Large intestine (tissue), 3 donors: ENCODE data around the gene ASTN2. TPM values are rescaled to one million over a fixed set of nuclear protein-coding genes. Genes with fewer than 3 reads are reported as not detected.

ENCODE experiments used
- DNase-seq, 2 donors: peaks; one replicate each; pipeline versions ENCODE4 v3.0.0 to v3.0.0-alpha.2; 2013
- H3K27ac ChIP-seq: one replicate; pipeline ENCODE4 v1.5.1; 2013; ENCODE audit warnings: low read length
- H3K27me3 ChIP-seq: 2 replicates; pipeline ENCODE4 v1.6.1; 2013; ENCODE audit warnings: low read length; ENCODE audit not compliant: control insufficient read depth, insufficient read depth
- H3K36me3 ChIP-seq: 2 replicates; pipeline ENCODE4 v1.6.1; 2013; ENCODE audit warnings: low read length; ENCODE audit not compliant: control insufficient read depth, insufficient read depth
- H3K4me1 ChIP-seq: one replicate; pipeline ENCODE4 v1.6.1; 2013; ENCODE audit warnings: low read length; ENCODE audit not compliant: control insufficient read depth, insufficient read depth
- H3K4me3 ChIP-seq: one replicate; pipeline ENCODE4 v1.5.1; 2013; ENCODE audit warnings: low read length
- H3K9me3 ChIP-seq: one replicate; pipeline ENCODE4 v1.6.1; 2013; ENCODE audit warnings: mild to moderate bottlenecking, low read depth, low read length, moderate library complexity; ENCODE audit not compliant: control insufficient read depth
- WGBS: methylation state at CpG from one replicate; pipeline ENCODE4 v1.1.5; 2013; ENCODE audit warnings: low lambda C conversion rate; ENCODE audit not compliant: insufficient coverage; 5-methylcytosine and 5-hydroxymethylcytosine counted together
- polyA plus RNA-seq: library from polyadenylated mRNA; unstranded; fragments of 120-200 nt; gene quantifications from one replicate; pipeline ENCODE4 v1.2.1, GENCODE V29; 2013

The ASTN2 gene
- polyA plus RNA-seq, 1 donor, result 11.4 TPM

DNA sequence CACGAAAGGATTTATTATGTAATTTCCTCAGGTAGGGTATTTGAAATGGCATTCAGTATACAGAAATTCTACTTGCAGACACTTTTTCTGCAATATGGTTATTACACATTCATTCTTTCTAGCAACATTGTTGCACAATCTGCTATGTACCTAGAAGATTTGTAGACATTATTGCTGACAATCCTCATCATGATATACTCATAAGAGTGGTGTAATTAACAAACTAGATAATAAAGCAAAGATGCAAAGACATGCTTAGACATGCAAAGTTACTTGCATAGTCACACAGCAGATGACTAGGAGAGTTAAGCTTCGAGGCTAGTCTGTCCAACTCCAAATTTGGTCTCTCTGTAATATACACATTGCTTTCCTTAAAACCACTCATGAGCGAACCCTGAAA, 317.1 kb downstream of the ASTN2 start:
- H3K4me1 ChIP-seq, result no peaks in the 10 kb centered on the region
- no peaks in the 10 kb centered on the region for H3K36me3 ChIP-seq
- no peaks in the 10 kb centered on the region for H3K27me3 ChIP-seq
- no peak overlapping the region for H3K27ac ChIP-seq
- H3K4me3 ChIP-seq, result no peak overlapping the region
- H3K9me3 ChIP-seq, result no peaks in the 10 kb centered on the region
- no CpG with 5 or more reads among the region's 3 CpGs for WGBS
- DNase-seq, result no peak

DNA sequence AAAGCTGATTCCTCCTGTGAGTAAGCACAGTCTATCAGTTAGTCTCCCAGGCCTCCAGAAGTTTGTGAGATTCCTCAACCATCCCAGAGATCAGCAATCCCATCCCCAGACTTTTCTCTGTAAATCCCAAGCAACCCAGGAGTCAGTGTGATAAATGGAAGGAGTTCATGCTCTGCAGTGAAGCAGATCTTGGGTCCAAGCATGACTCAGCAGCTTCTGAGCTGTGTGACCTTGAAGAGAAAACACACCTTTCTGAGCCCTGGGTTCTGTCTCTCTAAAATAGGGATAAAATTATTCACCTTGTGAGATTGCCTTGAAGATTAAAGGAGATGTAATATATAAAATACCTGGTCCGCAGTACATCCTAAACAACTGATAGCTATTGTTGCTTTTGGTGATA, 318.7 kb downstream of the ASTN2 start:
- no peaks in the 10 kb centered on the region for H3K27me3 ChIP-seq
- 80% methylated on average over 1 of the region's 1 CpG for WGBS
- DNase-seq, result no peak

DNA sequence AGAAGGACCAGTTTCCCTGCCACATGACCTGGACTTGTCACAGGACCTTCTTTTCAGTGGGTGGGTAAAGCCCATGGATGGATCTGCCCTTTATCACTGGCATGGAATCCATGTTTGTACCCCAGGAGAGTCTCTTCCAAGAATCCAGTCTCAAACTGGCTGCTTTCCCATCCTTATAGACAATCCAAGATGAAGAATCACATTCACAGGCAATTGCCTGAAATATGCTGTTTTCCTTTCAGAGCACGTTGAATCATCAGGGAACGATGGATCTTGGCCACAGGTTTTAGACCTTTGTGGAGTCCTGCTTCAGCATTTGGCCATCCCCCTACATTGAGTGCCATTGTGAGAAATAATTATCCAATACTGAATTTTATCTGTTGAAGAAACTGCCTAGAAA, 319.8 kb downstream of the ASTN2 start:
- WGBS, result no CpG with 5 or more reads among the region's 2 CpGs
- Histone ChIP-seq H3K4me1 (no peaks in the 10 kb centered on the region), H3K4me3 (no peak overlapping the region), H3K36me3 (no peaks in the 10 kb centered on the region), H3K27ac (no peak overlapping the region), H3K9me3 (no peaks in the 10 kb centered on the region), H3K27me3 (no peaks in the 10 kb centered on the region)
- DNase-seq, result no peak

More for the DNA sequence above, 318.7 kb downstream of the ASTN2 start:
- Histone ChIP-seq H3K4me1 (no peaks in the 10 kb centered on the region), H3K4me3 (no peak overlapping the region), H3K9me3 (no peaks in the 10 kb centered on the region), H3K36me3 (no peaks in the 10 kb centered on the region), H3K27ac (no peak overlapping the region)

DNA sequence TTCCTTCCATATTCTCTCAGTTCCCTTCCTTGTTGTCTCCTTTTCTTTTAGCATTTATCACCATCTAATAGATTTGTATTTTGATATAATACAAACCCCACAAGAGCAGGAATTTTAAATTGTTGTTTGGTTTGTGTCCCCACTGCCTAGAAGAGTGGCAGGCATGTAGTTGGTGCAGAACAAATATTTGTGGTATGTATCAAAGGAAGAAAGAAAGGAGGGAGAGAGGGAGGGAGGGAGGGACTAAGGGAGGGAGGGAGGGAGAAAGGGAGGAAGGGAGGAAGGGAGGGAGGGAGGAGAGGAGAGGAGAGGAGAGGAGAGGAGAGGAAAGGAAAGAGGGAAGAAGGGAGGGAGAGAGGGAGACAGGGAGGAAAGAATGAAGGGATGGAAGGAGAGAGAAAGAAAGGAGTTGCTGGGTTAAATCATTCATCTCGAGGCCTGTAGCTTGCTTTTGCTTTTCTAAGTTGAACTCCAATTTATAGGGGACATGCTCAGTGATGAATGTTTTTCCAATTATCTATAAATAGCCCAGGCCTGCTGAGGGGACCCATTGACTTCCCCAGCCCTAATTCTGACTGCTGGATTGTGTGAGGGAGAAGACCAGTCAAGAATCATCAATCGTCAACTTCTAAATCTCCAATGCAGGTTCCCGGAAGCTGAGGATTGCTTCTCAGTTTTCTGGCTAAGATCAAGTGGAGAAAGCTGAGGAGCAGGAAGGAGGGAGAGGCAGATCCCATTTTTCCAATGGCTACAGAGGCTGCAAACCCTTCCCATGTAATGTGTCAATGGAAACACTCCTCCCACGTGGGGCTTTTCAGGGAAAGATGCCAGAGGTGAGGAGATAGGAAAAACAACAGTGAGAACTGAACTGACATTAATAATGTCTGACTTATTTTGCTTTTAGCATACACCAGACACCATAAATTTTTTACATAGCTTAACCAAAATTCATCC, 320.7 kb downstream of the ASTN2 start:
- no peaks in the 10 kb centered on the region for H3K36me3 ChIP-seq
- DNase-seq, result peak; percentile 10 to 12
- H3K27me3 ChIP-seq, result no peaks in the 10 kb centered on the region
- H3K27ac ChIP-seq, result no peak overlapping the region
- WGBS, result 63% methylated on average over 2 of the region's 4 CpGs
- H3K4me3 ChIP-seq, result no peak overlapping the region
- H3K9me3 ChIP-seq, result no peaks in the 10 kb centered on the region
- H3K4me1 ChIP-seq, result no peaks in the 10 kb centered on the region

DNA sequence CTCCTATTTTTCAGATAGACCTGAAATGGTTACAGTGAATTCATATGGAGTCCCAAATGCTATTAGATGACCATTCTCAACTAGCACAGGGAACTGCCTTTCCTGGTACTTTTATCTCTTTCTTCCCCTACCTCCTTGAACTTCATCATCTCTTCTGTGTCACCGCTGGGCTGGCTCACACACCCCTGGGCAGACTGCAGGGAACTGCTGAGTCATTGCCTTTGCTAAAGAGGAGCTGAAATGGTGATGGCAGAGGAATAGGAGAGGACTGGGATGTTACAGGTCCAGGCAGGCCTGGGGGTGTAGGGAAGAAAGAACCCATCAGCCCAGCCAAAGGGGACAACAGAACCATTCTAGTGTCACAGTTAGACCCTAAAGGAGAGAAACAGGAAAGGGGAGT, 322.3 kb downstream of the ASTN2 start:
- no peak overlapping the region for H3K27ac ChIP-seq
- no peak for DNase-seq
- no peaks in the 10 kb centered on the region for H3K27me3 ChIP-seq
- no peaks in the 10 kb centered on the region for H3K9me3 ChIP-seq
- H3K36me3 ChIP-seq, result no peaks in the 10 kb centered on the region
- H3K4me3 ChIP-seq, result no peak overlapping the region
- no CpG with 5 or more reads among the region's 1 CpG for WGBS
- H3K4me1 ChIP-seq, result no peaks in the 10 kb centered on the region

DNA sequence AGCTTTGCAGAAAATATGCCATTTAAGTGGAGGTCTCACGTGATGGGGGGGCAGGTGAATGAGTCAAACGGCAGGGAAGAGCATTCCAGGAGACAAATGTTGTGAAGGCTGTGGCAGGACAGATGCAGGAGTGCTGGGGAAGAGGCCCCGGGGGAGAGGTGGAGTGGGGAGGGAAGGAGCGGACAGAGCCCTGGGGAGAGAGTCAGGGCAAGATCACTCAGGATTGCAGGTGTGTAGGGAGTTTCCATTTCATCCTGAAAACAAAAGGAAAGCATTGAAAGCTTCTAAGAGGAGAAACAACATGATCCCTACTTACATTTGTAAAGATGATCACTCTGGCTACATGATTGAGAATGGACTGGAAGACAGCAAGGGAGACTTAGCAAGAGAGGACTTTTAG, 323.3 kb downstream of the ASTN2 start:
- no peak for DNase-seq
- Histone ChIP-seq H3K4me3 (no peak overlapping the region), H3K4me1 (no peaks in the 10 kb centered on the region), H3K27ac (no peak overlapping the region), H3K36me3 (no peaks in the 10 kb centered on the region), H3K27me3 (no peaks in the 10 kb centered on the region), H3K9me3 (no peaks in the 10 kb centered on the region)
- WGBS, result 80% methylated on average over 1 of the region's 4 CpGs

DNA sequence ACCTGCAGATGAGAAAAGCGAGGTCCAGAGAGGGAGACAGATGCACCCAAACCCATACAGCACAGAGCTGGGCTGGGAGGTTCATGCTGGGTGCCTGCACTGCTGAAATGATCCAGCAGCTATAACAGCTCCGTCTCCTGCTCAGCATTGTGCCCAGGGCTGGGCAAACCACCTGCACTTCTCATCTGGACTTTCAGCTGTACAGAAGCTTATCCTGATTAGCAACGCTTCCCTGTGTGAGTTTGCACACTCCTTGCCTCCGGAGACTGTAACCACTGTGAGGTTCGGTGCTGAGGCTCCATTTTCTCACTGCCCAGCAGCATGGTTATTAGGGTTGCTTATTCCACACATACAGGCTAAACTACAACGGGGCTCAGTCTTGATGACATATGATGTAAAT, 326.1 kb downstream of the ASTN2 start:
- Histone ChIP-seq H3K27me3 (no peaks in the 10 kb centered on the region), H3K27ac (no peak overlapping the region), H3K4me3 (no peak overlapping the region), H3K9me3 (no peaks in the 10 kb centered on the region), H3K36me3 (no peaks in the 10 kb centered on the region), H3K4me1 (no peaks in the 10 kb centered on the region)
- DNase-seq, result no peak
- WGBS, result no CpG with 5 or more reads among the region's 6 CpGs

DNA sequence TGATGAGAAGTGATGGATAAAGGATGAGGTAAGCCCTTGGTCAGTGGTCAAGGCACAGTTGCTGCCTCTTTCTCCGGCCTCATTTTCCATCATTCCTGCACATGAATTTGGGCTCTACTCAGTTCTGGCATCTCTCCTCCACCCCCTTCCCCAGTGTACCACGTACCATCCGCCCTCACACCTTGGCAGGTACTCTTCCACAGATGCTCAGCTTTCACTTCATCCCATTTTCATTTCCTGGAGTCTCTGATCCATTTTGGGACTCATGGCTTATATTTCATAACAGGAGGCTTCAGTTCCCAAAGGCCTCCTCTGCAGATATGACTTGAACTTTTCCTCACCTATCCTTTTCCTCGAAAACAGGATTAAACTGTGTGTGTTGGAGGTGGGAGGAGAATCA, 326.7 kb downstream of the ASTN2 start:
- no peak overlapping the region for H3K4me3 ChIP-seq
- WGBS, result 50% methylated on average over 2 of the region's 4 CpGs
- H3K9me3 ChIP-seq, result no peaks in the 10 kb centered on the region

DNA sequence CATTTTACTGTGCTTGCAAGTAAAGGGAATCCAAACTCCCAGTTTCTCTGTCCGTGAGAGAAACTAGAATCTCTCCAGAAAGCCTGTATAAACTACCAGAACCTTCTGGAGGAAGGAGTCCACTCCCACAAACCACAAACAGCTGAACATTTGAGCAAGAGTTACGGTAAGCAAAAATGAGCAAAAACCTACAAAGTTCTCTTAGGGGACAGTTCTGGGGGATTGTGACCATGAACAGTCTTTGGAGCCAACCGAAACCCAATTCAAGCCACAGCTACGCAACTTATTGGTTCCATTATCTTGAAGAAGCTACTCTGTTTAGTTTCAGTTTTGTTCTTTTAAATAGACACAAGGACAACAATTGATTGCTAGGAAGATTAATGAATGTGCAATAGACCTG, 330.6 kb downstream of the ASTN2 start:
- H3K36me3 ChIP-seq, result no peaks in the 10 kb centered on the region
- H3K27ac ChIP-seq, result no peak overlapping the region
- H3K27me3 ChIP-seq, result no peaks in the 10 kb centered on the region
- no CpG with 5 or more reads among the region's 4 CpGs for WGBS
- no peaks in the 10 kb centered on the region for H3K4me1 ChIP-seq
- no peak for DNase-seq
- H3K4me3 ChIP-seq, result no peak overlapping the region
- H3K9me3 ChIP-seq, result no peaks in the 10 kb centered on the region

More for the DNA sequence above, 326.7 kb downstream of the ASTN2 start:
- DNase-seq, result no peak
- no peaks in the 10 kb centered on the region for H3K4me1 ChIP-seq
- H3K27ac ChIP-seq, result no peak overlapping the region
- H3K27me3 ChIP-seq, result no peaks in the 10 kb centered on the region
- H3K36me3 ChIP-seq, result no peaks in the 10 kb centered on the region

DNA sequence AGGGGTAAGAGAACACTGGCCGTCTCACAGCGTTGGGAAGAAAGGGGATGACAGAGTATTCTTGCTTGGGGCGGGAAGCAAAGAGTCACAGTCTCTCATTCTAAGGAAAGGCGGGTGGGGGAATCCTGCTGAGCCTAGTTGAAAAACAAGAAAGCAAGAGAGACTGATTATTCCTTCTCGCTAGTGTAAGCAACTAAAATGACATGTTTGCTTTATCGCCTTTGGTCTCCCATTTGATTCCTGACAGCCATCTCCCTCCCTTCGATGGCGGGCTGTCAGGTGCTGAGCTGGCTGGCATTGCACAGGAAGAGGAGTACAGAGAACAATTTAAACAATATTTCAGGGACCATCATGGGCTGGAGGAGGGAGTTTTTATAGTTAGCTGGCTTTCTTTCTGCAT, 331.3 kb downstream of the ASTN2 start:
- DNase-seq, result no peak
- no peak overlapping the region for H3K27ac ChIP-seq
- no CpG with 5 or more reads among the region's 8 CpGs for WGBS

More for the DNA sequence above, 331.3 kb downstream of the ASTN2 start:
- Histone ChIP-seq H3K9me3 (no peaks in the 10 kb centered on the region), H3K36me3 (no peaks in the 10 kb centered on the region), H3K27me3 (no peaks in the 10 kb centered on the region), H3K4me3 (no peak overlapping the region), H3K4me1 (no peaks in the 10 kb centered on the region)
